ENCODE measurements around the gene ITGAX.

DNA sequence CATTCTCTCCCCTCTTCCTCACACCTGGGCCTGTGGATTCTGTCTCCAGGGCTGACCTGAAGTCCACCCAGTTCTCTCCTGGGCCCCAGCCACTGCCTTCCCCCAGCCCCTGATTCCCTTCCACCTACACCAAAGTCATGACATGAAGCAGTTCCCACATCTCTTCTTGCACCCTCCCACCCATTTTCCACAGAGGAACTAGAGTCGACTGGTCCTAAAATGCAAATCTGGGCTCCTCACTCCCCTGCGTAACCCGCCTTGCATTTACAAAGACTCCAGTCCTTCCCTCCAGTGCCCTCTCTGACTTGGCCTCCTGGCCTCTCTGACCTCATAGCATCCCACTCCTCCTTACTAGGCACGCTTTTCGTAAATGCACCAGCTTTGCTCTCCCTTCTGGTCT, 58.4 kb downstream of the ITGAX start:
- TF ChIP-seq, protein P1, sequence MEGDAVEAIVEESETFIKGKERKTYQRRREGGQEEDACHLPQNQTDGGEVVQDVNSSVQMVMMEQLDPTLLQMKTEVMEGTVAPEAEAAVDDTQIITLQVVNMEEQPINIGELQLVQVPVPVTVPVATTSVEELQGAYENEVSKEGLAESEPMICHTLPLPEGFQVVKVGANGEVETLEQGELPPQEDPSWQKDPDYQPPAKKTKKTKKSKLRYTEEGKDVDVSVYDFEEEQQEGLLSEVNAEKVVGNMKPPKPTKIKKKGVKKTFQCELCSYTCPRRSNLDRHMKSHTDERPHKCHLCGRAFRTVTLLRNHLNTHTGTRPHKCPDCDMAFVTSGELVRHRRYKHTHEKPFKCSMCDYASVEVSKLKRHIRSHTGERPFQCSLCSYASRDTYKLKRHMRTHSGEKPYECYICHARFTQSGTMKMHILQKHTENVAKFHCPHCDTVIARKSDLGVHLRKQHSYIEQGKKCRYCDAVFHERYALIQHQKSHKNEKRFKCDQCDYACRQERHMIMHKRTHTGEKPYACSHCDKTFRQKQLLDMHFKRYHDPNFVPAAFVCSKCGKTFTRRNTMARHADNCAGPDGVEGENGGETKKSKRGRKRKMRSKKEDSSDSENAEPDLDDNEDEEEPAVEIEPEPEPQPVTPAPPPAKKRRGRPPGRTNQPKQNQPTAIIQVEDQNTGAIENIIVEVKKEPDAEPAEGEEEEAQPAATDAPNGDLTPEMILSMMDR (IDR thresholded peaks at IDR 0.05 in 2 of 3, conservative IDR thresholded peaks at IDR 0.05 in 1 of 3; ENCODE audit: control insufficient read depth in 2 of 3, extremely low read depth in 1 of 3, insufficient read depth in 1 of 3, low read depth in 3 of 3, low read length in 3 of 3): no peak
- TF ChIP-seq RFX5 (IDR thresholded peaks at IDR 0.05; ENCODE audit: low read depth, low read length) (no peak), SMC3 (IDR thresholded peaks at IDR 0.05; ENCODE audit: borderline replicate concordance, low read length) (no peak), HCFC1 (IDR thresholded peaks at IDR 0.05; ENCODE audit: low read length) (no peak), EP300 (IDR thresholded peaks at IDR 0.05; ENCODE audit: borderline replicate concordance in 1 of 2, control insufficient read depth in 1 of 2, low read depth in 2 of 2, low read length in 2 of 2) (no peak)
- TF ChIP-seq, protein P2, sequence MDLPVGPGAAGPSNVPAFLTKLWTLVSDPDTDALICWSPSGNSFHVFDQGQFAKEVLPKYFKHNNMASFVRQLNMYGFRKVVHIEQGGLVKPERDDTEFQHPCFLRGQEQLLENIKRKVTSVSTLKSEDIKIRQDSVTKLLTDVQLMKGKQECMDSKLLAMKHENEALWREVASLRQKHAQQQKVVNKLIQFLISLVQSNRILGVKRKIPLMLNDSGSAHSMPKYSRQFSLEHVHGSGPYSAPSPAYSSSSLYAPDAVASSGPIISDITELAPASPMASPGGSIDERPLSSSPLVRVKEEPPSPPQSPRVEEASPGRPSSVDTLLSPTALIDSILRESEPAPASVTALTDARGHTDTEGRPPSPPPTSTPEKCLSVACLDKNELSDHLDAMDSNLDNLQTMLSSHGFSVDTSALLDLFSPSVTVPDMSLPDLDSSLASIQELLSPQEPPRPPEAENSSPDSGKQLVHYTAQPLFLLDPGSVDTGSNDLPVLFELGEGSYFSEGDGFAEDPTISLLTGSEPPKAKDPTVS (IDR thresholded peaks at IDR 0.05; ENCODE audit: low read depth, low read length): no peak

Data from GM12878 (cell line).